AG09309 (cell line): ENCODE measurements around the gene IVD.

ENCODE experiments used
- DNase-seq: peaks from one replicate; pipeline ENCODE4 v3.0.0-alpha.2; 2010; ENCODE audit warnings: low read depth
- H3K4me3 ChIP-seq: 2 replicates; pipeline ENCODE4 v1.5.1; 2011; ENCODE audit warnings: mild to moderate bottlenecking, low read depth, low read length, moderate library complexity; ENCODE audit not compliant: control insufficient read depth
- CTCF ChIP-seq: IDR thresholded peaks from 2 replicates; pipeline ENCODE4 v1.5.1; 2011; ENCODE audit warnings: mild to moderate bottlenecking, low read depth, low read length, inconsistent platforms; ENCODE audit not compliant: insufficient read depth, control insufficient read depth; ENCODE audit errors: missing control alignments

The IVD gene

GRCh38 chr15:40464595-40465185, 59.1 kb downstream of the IVD start:
- no peak for TF ChIP-seq CTCF
- H3K4me3 ChIP-seq: no peak overlapping the region
- no peak for DNase-seq

- TF ChIP-seq CTCF: no peak
- H3K4me3 ChIP-seq: no peak overlapping the region
- DNase-seq: no peak
Measured at GRCh38 chr15:40465939-40466338, 60.3 kb downstream of the IVD start.

- no peak for TF ChIP-seq CTCF
- DNase-seq: no peak
- no peak overlapping the region for H3K4me3 ChIP-seq
Measured at GRCh38 chr15:40466426-40467260, 61.0 kb downstream of the IVD start.

- no peak overlapping the region for H3K4me3 ChIP-seq
- DNase-seq: no peak
- no peak for TF ChIP-seq CTCF
Measured at GRCh38 chr15:40467261-40467615, 61.6 kb downstream of the IVD start.

GRCh38 chr15:40468898-40469331, 63.3 kb downstream of the IVD start:
- DNase-seq: no peak
- no peak for TF ChIP-seq CTCF
- no peak overlapping the region for H3K4me3 ChIP-seq

- H3K4me3 ChIP-seq: no peak overlapping the region
- no peak for TF ChIP-seq CTCF
- DNase-seq: no peak
Measured at GRCh38 chr15:40469776-40470390, 64.3 kb downstream of the IVD start.
